Astrocyte (in vitro differentiated cells and primary cell): Measurements from ENCODE around the gene MTO1.

Experiments used
- CTCF ChIP-seq: IDR thresholded peaks from 2 replicates; pipeline ENCODE4 v1.5.1; 2011; ENCODE audit warnings: low read depth, mild to moderate bottlenecking, inconsistent platforms, low read length, moderate library complexity; ENCODE audit not compliant: insufficient read depth
- EZH2 ChIP-seq: IDR thresholded peaks from 2 replicates; pipeline ENCODE4 v1.6.1; 2012; ENCODE audit warnings: mild to moderate bottlenecking, low read length, inconsistent platforms; ENCODE audit not compliant: insufficient read depth

DNA sequence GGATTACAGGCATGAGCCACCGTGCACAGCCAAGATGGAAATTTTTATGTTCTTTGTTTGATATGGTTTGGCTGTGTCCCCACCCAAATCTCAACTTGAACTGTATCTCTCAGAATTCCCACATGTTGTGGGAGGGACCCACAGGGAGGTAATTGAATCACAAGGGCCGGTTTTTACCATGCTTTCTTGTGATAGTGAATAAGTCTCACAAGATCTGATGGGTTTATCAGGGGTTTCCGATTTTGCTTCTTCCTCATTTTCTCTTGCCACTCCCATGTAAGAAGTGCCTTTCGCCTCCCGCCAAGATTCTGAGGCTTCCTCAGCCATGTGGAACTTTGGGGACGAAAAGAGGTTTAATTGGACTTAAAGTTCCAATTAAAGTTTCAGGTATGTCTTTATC is 44.7 kb downstream of the MTO1 start:
- no peak for TF ChIP-seq CTCF
- TF ChIP-seq EZH2 = no peak
